GM19328 (cell line): Measurements from ENCODE around the gene MAPT.

Source experiments
- ATAC-seq: cut with Tn5 transposase; IDR thresholded peaks from one replicate; pipeline ENCODE4 v1.9.1; 2021; ENCODE audit warnings: mild to moderate bottlenecking, moderate library complexity; ENCODE audit not compliant: unreplicated experiment

MAPT gene

GRCh38 chr17:45985447-45985846 is 91.1 kb downstream of the MAPT start:
- ATAC-seq, result no peak

GRCh38 chr17:45986056-45986455 is 91.7 kb downstream of the MAPT start:
- no peak for ATAC-seq

- no peak for ATAC-seq
Measured at GRCh38 chr17:45987706-45988105, 93.4 kb downstream of the MAPT start.

GRCh38 chr17:45989759-45990158 is 95.4 kb downstream of the MAPT start:
- ATAC-seq, result no peak

GRCh38 chr17:45990886-45991285 is 96.5 kb downstream of the MAPT start:
- no peak for ATAC-seq

- no peak for ATAC-seq
Measured at GRCh38 chr17:45991341-45991740, 97.0 kb downstream of the MAPT start.

- ATAC-seq, result no peak
Measured at GRCh38 chr17:45992175-45992574, 97.8 kb downstream of the MAPT start.

GRCh38 chr17:45992904-45993303 is 98.5 kb downstream of the MAPT start:
- no peak for ATAC-seq

GRCh38 chr17:45993962-45994627 is 99.7 kb downstream of the MAPT start:
- ATAC-seq, result no peak

- ATAC-seq, result no peak
Measured at GRCh38 chr17:45994987-45995386, 100.6 kb downstream of the MAPT start.

- no peak for ATAC-seq
Measured at GRCh38 chr17:45995627-45996270, 101.4 kb downstream of the MAPT start.

- no peak for ATAC-seq
Measured at GRCh38 chr17:45996282-45996937, 102.1 kb downstream of the MAPT start.

- ATAC-seq, result no peak
Measured at GRCh38 chr17:45997166-45997565, 102.8 kb downstream of the MAPT start.

- ATAC-seq, result no peak
Measured at GRCh38 chr17:45997624-45998023, 103.3 kb downstream of the MAPT start.

- no peak for ATAC-seq
Measured at GRCh38 chr17:45998987-45999899, 104.9 kb downstream of the MAPT start, which contains the start of gene STH. Gene STH, plus strand, starts transcription at chr17:45999250. Its CDS starts 30 bp downstream, at chr17:45999280.

GRCh38 chr17:45999900-46000290 is 105.5 kb downstream of the MAPT start:
- ATAC-seq, result no peak

GRCh38 chr17:46000292-46000691 is 105.9 kb downstream of the MAPT start:
- no peak for ATAC-seq

- no peak for ATAC-seq
Measured at GRCh38 chr17:46000757-46001156, 106.4 kb downstream of the MAPT start.

GRCh38 chr17:46001390-46002310 is 107.3 kb downstream of the MAPT start:
- ATAC-seq, result no peak
